ENCODE measurements around the gene KCNK6.

Gene KCNK6

DNA sequence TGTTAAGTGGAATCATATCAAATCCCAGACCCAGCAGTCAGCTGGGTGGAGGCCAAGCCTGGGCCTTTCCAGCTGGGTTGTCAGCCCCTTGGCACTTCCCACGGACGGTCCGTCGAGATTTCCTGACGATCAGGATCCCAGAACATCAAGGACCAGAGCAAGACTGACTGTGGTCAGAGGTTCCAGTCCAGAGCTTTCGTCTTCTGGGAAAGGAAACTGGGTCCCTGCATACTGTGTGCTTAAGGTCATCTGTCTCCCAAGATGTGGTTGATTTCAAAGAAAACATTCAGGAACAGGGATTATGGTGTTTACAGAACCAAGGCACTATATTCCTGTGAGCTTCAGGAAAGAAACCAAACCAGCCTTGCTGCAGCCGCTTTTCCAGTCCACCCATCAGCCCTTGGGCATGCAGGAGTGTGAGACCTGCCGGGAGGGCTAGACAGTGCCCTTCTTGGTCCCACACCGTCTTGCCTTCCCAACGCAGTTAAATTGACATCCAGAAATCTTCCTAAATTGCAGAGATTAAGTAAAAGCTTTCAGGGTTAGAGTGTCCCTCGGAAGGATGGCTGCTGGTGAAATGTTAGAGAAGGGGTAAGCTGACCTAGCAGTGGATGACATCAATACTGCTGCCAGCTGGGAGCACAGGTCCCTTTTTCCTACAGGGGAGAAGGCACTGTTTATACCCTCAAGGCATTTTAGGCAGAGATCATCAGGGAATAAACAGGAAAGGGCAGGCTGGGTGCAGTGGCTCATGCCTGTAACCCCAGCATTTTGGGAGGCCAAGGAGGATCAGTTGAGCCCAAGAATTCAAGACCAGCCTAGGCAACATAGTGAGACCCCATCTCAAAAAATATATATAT, 20.6 kb upstream of the KCNK6 start:
- DNase-seq = no peak

- no peak for DNase-seq
Measured at GRCh38 chr19:38303517-38304351, 15.9 kb upstream of the KCNK6 start, which contains the start of gene C19orf33. TSS of gene C19orf33 (plus strand) at chr19:38304251. CDS start at chr19:38304262, 11 bp downstream.

GRCh38 chr19:38304352-38304865, 15.2 kb upstream of the KCNK6 start:
- DNase-seq = no peak

DNA sequence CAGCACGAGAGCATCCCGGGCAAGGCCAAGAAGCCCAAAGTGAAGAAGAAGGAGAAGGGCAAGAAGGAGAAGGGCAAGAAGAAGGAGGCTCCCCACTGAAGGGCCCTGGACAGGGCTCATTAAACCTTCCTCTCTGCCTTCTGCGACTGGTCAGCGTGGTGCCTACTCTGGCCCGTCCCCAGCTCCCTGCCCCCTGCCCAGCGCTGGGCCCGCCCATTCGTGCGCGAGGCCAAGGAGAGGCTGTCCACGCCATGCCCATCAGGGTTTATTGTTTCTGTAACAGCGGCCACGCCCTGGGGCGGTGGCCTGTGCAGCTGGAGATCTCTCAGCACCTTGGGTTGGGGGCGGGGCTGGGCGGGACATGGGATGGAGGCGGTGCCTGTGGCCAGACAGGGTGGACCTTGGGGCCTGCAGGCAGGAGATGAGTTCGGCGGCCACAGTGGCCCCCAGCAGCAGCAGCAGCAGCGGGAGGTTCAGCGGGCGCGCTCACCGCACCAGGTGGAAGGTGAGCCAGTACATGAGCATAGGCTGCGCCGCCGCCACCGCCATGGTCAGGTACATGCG, 14.7 kb upstream of the KCNK6 start:
- DNase-seq = no peak

- no peak for DNase-seq
Measured at GRCh38 chr19:38306236-38306635, 13.4 kb upstream of the KCNK6 start.

- DNase-seq = no peak
Measured at GRCh38 chr19:38307076-38307475, 12.6 kb upstream of the KCNK6 start.

- DNase-seq = no peak
Measured at GRCh38 chr19:38307597-38307996, 12.0 kb upstream of the KCNK6 start.

DNA sequence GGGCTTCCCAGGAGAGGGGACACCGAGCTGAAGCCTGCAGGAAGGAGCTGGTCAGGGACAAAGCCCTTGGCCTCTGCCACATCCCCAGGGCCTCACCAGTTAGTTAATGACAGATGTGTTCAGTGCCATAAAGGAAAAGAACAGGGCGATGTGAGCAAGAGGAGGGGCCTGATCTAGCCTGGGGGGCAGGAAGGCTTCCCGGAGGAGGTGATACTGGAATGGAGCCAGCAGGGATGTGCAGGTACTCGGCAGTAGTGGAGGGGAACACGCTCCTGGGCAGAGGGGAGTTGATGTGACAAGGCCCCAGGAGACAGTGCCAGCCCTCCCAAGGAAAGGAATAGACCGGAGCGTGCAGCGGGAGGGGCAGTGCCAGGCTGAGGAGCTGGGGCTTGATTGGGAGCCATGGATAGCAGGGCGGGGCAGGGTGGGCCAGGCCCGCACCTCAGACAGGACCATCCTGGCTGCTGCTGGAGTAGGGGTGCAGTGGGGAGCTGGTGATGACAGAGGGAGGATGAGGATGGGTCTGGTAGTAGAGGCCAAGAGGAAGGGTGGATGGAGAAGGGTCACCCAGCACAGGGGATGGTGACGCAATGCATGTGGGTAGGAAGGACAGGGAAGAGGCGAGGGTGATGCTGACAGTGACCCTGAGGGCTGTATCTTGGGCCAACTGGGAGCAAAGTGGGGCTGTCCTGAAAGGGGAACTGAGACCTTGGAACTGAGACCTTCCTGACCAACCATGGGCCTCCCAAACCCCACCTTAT, 11.5 kb upstream of the KCNK6 start:
- no peak for DNase-seq

DNA sequence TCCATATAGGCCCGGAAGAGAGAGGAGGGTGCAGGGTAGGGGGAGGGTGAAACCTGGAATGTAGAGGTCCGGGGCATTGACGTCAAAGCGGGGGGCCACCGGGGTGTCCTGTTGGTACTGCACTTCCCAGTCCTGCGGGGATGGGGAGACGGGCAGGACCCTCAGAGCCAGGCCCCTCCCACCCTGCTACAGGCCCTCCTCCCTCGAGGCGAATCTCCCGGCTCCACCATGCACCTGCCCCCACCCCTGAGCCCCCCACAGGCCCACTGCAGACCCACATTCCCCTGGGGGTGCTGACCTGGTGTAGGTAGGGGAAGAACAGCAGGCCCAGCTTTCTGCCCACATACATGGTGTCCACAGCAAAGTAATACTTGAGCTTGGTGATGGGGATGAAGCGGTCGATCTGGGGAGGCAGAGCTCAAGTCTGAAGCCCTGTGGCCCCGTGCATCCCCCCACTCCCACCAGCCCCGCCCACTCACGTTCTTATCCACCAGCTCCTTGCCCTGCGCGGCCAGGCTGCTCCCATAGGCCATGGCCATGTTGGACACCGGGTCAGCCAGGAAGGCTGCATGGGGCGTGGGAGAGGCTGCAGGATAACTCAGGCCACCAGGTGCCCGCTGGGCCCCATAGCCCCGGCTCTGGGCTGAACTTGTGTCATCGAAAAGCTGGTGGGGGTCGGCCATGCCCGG, 10.6 kb upstream of the KCNK6 start:
- DNase-seq = no peak

- DNase-seq = no peak
Measured at GRCh38 chr19:38309615-38310278, 9.9 kb upstream of the KCNK6 start.

- DNase-seq = no peak
Measured at GRCh38 chr19:38310279-38310670, 9.4 kb upstream of the KCNK6 start.

GRCh38 chr19:38310986-38311385, 8.7 kb upstream of the KCNK6 start:
- DNase-seq = no peak

DNA sequence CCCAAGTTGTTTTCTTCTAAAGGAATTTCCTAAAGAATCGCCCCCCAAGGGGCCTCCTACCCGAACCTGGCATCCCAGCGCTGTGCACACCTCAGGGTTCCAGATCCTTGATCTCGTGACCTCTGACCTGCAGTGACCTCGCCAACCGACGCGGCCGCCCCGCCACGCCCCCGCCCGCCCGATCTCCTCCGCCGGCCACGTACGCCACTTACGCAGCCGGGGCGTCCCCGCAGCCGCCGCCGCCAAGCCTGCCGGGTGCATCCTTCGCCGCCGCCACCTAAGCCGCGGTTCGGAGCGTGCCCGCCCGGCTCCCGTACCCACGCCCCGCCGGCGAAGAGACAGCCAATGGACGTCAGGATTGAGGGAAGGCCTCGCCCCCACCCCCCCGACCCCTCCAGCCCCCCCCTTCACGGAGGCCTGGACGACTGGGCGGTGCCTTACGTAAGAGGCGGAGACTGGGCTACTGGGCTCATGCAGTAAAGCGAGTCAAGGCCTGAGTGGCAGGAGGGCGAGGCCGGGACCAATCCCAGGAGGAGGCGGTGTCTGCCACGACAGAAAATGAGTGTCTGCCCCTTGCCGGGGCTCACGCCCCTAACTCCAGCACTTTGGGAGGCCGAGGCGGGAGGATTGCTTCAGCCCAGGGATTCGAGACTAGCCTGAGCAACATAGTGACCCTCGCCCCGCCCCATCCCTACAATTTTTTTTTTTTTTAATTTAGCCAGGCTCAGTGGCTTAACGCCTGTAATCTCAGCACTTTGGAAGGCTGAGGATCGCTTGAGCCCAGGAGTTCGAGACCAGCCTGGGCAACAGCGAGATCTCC, 3.8 kb upstream of the KCNK6 start, which contains the start of gene YIF1B:
YIF1B (minus strand) TSS at position 291 of the 820 bp plus-strand sequence; CDS start at position 261, 30 bp downstream.
- peak; percentile 77 for DNase-seq

DNA sequence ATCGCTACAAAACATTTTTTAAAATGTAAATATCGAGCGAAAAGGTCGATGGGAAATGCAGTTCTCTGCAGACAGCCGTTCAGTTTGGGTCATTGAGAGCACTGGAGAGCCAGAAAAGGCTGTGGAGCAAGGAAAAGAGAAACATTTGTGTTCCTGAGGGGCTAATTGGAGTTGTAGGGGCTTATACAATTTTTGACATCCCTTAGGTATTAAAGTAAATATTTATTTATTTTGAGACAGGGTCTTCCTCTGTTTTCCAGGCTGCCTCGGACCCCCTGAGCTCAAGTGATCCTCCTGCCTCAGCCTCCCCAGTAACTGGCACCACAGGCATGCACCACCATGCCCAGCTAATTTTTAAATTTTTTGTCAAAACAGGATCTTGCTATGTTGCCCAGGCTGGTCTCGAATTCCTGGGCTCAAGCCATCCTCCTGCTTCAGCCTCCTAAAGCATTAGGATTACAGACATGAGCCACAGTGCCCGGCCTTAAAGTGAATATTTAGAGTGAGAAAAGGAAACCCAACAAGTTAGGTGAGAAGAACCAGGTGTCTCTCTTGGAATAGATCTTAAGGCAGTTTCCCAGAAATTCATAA, 3.1 kb upstream of the KCNK6 start:
- DNase-seq = no peak

DNA sequence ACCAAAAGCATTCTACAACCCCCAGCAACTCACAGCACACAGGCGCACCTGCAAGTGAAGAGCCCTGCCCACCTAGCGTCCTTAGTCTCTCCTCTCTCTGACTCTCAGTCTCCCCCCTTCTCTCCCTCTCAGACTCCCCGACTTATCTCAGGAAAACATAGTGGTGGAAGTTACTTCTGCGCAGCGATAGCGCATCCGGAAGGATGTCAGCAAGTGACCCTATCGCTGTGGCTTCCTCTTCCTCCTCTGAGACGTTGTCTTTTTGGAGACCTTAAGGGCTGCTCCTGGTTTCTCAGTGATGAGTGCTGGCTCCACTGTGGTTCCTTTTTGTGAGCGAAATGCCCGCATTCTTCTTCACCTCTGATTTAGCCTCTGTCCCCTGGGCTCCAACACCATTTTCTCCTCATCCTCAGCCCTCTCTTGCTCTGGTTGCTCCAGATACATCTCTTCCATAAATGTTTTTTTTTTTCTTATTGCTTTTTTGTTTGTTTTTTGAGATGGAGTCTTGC, 2.5 kb upstream of the KCNK6 start:
- DNase-seq = no peak

DNA sequence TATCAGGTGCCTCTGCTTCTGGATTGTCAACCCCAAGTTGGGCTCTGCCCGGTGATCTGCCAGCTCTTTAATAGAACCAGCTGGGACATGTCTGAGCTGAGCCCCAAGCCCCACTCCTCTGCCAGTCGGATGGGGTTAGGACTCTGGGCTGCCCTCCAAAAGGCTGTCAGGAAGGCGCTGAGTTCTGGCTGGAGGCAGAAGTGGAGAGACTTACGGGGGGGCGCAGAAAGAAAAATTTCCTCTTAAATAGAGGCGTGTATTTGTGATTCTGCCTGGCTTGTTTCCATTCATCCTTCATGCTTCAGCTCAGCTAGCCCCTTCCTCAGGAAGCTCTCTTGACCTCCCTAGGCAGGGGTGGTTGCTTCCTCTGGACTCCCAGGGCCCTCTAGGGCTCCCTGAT, 985 bp upstream of the KCNK6 start:
- no peak for DNase-seq

DNA sequence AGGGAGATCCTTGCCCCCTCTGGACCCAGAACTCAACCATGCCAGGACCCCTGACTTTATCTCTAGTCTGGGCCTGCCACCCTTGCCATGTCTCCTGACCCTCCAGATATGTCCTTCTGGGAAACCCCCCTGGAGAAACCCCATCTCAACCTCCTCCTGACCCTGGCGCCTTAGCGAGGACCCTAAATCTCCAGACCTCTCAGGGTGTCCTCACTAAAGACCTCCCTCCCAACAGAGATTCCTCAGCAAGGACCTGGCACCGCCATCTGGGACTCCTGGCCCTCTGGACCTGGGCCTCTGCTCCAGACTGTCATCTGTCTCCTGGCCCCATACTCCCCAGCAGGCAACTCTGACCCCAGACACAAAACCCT, 1.3 kb downstream of the KCNK6 start:
- DNase-seq = no peak

GRCh38 chr19:38321646-38322196, 2.1 kb downstream of the KCNK6 start:
- no peak for DNase-seq

DNA sequence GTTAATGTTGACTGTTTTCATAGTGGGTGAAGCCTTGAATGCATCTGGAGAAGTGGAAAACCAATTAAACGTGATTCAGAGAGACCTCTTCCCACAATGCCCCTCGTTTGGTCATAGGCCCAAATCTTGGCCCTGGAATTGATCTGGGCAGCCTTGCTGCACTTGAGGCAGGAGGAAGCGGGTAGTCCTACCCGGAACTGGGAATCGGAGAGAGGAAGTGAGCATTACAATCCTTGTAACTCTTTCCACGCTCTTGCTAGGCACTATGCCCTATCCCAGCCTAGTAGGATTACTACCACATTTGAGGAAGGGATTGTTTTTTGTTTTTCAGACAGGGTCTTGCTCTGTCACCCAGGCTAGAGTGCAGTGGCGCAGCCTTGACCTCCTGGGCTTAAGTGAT, 3.6 kb downstream of the KCNK6 start:
- DNase-seq = no peak

Data from SIG-M5 (cell line).